ENCODE results near the gene LRTM2.
A peak's percentile ranks its signal among the peaks of the same experiment; 100 is the strongest.

Gene LRTM2

GRCh38 chr12:1857821-1858220, 37.5 kb downstream of the LRTM2 start:
- H3K27ac ChIP-seq (ENCODE audit: poor library complexity, severe bottlenecking) = no peak overlapping the region
- DNase-seq (ENCODE audit: low spot score) (peak; percentile 29), ATAC-seq (ENCODE audit: low read depth) (no peak)
- peaks cover 17% of the 10 kb centered on the region for H3K27me3 ChIP-seq (ENCODE audit: insufficient read depth, poor library complexity, severe bottlenecking)
- H3K4me1 ChIP-seq (ENCODE audit: insufficient read depth, poor library complexity, severe bottlenecking) = no peaks in the 10 kb centered on the region
- H3K36me3 ChIP-seq (ENCODE audit: low read depth) = no peaks in the 10 kb centered on the region
- H3K4me3 ChIP-seq (ENCODE audit: severe bottlenecking) = no peak overlapping the region
- TF ChIP-seq CTCF (IDR thresholded peaks at IDR 0.05; ENCODE audit: poor library complexity, severe bottlenecking) = no peak
- H3K9me3 ChIP-seq (ENCODE audit: severe bottlenecking) = no peaks in the 10 kb centered on the region

GRCh38 chr12:1858456-1858855, 38.1 kb downstream of the LRTM2 start:
- no peaks in the 10 kb centered on the region for H3K36me3 ChIP-seq (ENCODE audit: low read depth)
- peaks cover 23% of the 10 kb centered on the region for H3K27me3 ChIP-seq (ENCODE audit: insufficient read depth, poor library complexity, severe bottlenecking)
- H3K9me3 ChIP-seq (ENCODE audit: severe bottlenecking) = no peaks in the 10 kb centered on the region
- peak; percentile 54 for DNase-seq (ENCODE audit: low spot score)
- H3K4me3 ChIP-seq (ENCODE audit: severe bottlenecking) = no peak overlapping the region
- H3K27ac ChIP-seq (ENCODE audit: poor library complexity, severe bottlenecking) = no peak overlapping the region
- ATAC-seq (ENCODE audit: low read depth) = no peak
- TF ChIP-seq CTCF (IDR thresholded peaks at IDR 0.05; ENCODE audit: poor library complexity, severe bottlenecking) = no peak
- no peaks in the 10 kb centered on the region for H3K4me1 ChIP-seq (ENCODE audit: insufficient read depth, poor library complexity, severe bottlenecking)

GRCh38 chr12:1859643-1860042, 39.3 kb downstream of the LRTM2 start:
- peak; percentile 68 for DNase-seq (ENCODE audit: low spot score)
- no peak overlapping the region for H3K27ac ChIP-seq (ENCODE audit: poor library complexity, severe bottlenecking)

GRCh38 chr12:1862973-1863372, 42.6 kb downstream of the LRTM2 start:
- no peaks in the 10 kb centered on the region for H3K36me3 ChIP-seq (ENCODE audit: low read depth)
- H3K9me3 ChIP-seq (ENCODE audit: severe bottlenecking) = no peaks in the 10 kb centered on the region
- peaks cover 51% of the 10 kb centered on the region for H3K27me3 ChIP-seq (ENCODE audit: insufficient read depth, poor library complexity, severe bottlenecking)
- ATAC-seq (ENCODE audit: low read depth) (no peak), DNase-seq (ENCODE audit: low spot score) (no peak)
- H3K27ac ChIP-seq (ENCODE audit: poor library complexity, severe bottlenecking) = no peak overlapping the region
- no peak overlapping the region for H3K4me3 ChIP-seq (ENCODE audit: severe bottlenecking)
- H3K4me1 ChIP-seq (ENCODE audit: insufficient read depth, poor library complexity, severe bottlenecking) = no peaks in the 10 kb centered on the region
- no peak for TF ChIP-seq CTCF (IDR thresholded peaks at IDR 0.05; ENCODE audit: poor library complexity, severe bottlenecking)

More at GRCh38 chr12:1859643-1860042, 39.3 kb downstream of the LRTM2 start:
- peak; percentile 58 for ATAC-seq (ENCODE audit: low read depth)
- H3K9me3 ChIP-seq (ENCODE audit: severe bottlenecking) = no peaks in the 10 kb centered on the region
- peaks cover 30% of the 10 kb centered on the region for H3K27me3 ChIP-seq (ENCODE audit: insufficient read depth, poor library complexity, severe bottlenecking)
- no peaks in the 10 kb centered on the region for H3K36me3 ChIP-seq (ENCODE audit: low read depth)
- H3K4me3 ChIP-seq (ENCODE audit: severe bottlenecking) = no peak overlapping the region
- no peak for TF ChIP-seq CTCF (IDR thresholded peaks at IDR 0.05; ENCODE audit: poor library complexity, severe bottlenecking)
- H3K4me1 ChIP-seq (ENCODE audit: insufficient read depth, poor library complexity, severe bottlenecking) = no peaks in the 10 kb centered on the region

GRCh38 chr12:1863823-1864222, 43.5 kb downstream of the LRTM2 start:
- Histone ChIP-seq H3K9me3 (ENCODE audit: severe bottlenecking) (no peaks in the 10 kb centered on the region), H3K27ac (ENCODE audit: poor library complexity, severe bottlenecking) (no peak overlapping the region), H3K4me1 (ENCODE audit: insufficient read depth, poor library complexity, severe bottlenecking) (no peaks in the 10 kb centered on the region), H3K36me3 (ENCODE audit: low read depth) (no peaks in the 10 kb centered on the region), H3K4me3 (ENCODE audit: severe bottlenecking) (no peak overlapping the region), H3K27me3 (ENCODE audit: insufficient read depth, poor library complexity, severe bottlenecking) (peaks cover 54% of the 10 kb centered on the region)
- ATAC-seq (ENCODE audit: low read depth) = no peak
- peak; percentile 31 for DNase-seq (ENCODE audit: low spot score)
- no peak for TF ChIP-seq CTCF (IDR thresholded peaks at IDR 0.05; ENCODE audit: poor library complexity, severe bottlenecking)

Data from RWPE2 (cell line).